ENCODE measurements around the gene C4orf50.
"Not testable (repeated sequence)": the region's sequence is repeated elsewhere in the genome, so short reads cannot be mapped to it uniquely, and the experiment has no call there.

Gene C4orf50

DNA sequence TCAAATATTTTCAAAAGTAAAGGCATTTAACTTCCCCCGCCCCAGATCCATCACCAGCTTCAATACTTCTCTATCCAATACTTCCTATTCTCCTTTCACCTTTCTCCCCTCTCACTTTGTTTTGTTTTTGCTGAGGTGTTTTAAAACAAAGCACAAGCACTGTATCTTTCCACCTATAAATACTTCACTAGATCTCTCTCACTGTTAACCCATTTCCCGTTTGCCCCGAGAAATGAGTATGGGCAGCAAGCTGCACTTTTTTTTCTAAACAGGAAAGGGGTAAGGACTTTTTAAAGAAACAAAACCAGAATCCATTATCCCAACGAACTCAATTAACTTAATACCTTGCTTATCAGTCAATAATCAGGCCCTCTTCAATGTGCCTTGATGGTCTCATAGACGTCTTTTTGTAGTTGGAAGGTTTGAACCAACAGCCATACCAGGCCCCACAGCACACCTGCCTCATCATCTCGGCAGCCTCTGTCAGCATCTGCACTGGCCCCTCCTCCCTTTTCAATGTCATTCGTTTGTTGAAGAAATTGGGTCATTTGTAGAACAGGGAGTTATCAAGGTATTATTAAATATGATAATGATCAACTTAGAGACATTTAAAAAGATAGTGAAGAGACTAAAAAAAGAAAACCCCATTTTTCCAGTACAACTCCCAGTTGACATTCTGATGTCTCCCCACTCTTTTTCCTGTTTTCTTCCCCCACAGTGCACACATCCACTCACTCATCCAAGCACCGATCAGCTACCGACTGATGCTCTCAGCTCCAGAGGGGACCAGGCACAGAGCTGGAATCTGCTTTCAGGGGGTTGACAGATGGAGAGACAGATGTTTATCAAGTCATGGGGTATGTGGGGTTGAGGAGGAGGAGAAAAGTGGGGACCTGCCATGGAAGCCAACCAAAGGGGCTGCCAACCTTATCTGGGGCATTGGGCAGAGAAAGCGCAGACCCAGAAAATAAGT is 151.1 kb downstream of the C4orf50 start:
- no peak for TF ChIP-seq JUND (IDR thresholded peaks at IDR 0.05; ENCODE audit: low read depth)
- DNase-seq (ENCODE audit: low read depth in 1 of 2, low spot score in 1 of 2), result no peak
- in situ Hi-C loops (cut with HindIII; ENCODE audit: low pct_unique_long_range_greater_than_20kb, low sequenced_read_pairs), result no loop called here

DNA sequence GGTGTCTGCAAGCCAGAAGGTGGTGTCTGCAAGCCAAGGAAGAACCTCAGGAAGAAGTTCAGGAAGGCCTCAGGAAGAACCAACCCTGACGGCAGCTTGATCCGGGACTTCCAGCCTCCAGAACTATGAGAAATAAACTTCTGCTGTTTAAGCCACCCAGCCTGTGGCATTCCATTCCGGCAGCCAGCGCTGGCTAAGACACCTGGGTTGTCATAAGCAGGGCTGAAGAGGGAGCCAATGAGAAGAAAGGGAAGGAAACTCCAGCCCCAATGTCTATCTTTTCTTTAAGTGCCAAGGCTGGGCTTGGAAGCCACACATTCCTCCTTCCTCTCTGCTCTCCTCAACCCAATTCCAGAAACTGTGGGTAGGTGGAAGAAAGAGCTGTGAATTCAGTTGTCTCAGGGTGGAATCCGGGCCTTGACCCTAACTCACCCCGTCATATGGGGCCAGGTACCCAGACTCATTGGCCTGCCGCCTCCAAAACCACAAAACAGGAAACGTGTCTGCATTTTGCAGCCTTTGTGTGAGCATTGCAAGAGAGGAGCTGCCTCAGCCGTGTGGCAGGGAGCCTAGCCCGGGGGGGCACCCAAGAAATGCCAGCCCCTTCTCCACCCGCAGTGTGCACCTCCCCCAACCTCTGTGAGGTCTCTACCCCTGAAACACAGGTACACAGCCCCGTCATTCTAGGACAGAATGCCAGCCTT is 152.2 kb downstream of the C4orf50 start:
- DNase-seq (ENCODE audit: low read depth in 1 of 2, low spot score in 1 of 2), result peak in 1 of 2 experiments; percentile 33
- TF ChIP-seq JUND (IDR thresholded peaks at IDR 0.05; ENCODE audit: low read depth), result no peak
- in situ Hi-C loops (cut with HindIII; ENCODE audit: low pct_unique_long_range_greater_than_20kb, low sequenced_read_pairs), result no loop called here

DNA sequence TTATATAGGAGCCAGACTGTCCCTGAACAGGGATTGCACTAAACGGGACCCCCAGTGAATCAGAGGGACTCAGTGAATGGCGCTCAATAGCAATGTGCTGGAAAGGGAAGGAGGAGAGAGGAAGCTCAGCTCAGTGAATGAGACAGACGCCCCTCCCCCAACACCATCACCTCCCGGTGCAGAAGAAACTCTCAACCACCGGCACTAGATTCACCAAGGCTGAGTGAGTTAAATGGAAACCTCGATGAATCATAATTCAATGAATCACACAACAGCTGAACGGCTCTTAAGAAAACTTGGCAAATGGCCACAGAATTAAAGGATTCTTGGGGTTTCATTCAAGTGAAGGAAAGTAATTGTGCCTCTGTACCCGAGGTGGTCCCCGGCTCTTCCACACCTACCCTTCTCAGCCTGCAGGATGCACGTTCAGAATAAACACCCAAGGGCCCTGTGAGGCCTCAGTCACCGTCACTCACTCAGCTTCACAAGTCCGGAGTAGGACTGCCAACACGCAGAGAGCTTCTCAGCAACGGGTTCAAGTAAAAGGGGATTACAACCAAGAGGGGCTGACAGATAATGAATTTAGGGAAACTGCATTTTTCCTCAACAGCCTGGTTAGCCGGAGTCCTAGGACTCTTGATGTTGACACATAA is 154.6 kb downstream of the C4orf50 start:
- in situ Hi-C loops (cut with HindIII; ENCODE audit: low pct_unique_long_range_greater_than_20kb, low sequenced_read_pairs), result no loop called here
- TF ChIP-seq JUND (IDR thresholded peaks at IDR 0.05; ENCODE audit: low read depth), result no peak
- DNase-seq (ENCODE audit: low read depth in 1 of 2, low spot score in 1 of 2), result no peak

DNA sequence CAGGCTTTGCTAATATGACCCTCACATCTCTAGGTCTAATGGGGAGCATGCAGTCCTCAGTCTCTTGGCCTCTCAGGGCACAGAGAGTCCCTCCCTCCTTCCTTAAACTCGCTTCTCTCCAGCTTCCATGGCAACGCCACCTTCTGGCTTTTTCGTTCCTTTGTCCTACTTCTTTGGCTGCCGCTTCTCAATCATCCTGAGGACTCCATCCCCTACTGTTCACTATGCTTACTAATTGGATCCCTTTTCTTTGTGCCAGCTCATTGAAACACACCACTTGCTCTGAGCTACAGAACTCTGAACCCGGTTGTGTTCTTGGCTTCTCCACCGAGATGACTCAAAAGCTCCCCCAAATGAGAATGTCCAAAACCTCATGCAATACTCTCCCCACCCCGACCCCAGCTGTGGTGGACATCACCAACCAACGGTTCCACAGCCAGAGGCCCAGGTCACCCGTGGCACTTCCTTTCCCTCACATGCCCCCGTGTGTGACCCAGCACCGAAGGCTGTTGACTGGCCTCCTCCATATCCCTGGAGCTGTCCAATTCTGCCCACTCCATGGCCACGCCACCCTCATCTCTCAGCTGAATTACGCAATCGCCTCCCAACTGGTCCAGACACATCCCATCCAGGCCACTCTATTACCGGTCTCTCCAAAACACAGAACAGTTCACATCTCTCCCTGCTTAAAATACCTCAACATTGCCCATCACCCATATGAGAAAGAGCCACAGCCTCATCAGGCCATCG is 160.0 kb downstream of the C4orf50 start:
- DNase-seq (ENCODE audit: low read depth in 1 of 2, low spot score in 1 of 2), result no peak
- in situ Hi-C loops (cut with HindIII; ENCODE audit: low pct_unique_long_range_greater_than_20kb, low sequenced_read_pairs), result no loop called here
- no peak for TF ChIP-seq JUND (IDR thresholded peaks at IDR 0.05; ENCODE audit: low read depth)

DNA sequence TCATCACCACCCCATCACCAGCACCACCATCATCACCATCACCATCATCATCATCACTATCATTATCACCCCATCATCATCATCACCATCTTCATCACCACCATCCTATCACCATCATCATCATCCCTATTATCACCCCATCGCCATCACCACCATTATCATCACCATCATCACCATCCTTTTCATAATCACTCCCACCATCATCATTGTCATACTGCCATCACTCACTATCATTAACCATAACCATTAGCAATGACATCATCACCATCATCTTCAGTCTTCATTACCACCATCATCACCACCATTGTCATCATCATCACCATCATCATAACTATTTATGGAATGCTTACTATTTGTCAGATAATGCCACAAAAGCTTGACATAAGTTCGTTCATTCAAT is 161.0 kb downstream of the C4orf50 start:
- no peak for TF ChIP-seq JUND (IDR thresholded peaks at IDR 0.05; ENCODE audit: low read depth)
- no peak for DNase-seq (ENCODE audit: low read depth in 1 of 2, low spot score in 1 of 2)
- in situ Hi-C loops (cut with HindIII; ENCODE audit: low pct_unique_long_range_greater_than_20kb, low sequenced_read_pairs), result no loop called here

DNA sequence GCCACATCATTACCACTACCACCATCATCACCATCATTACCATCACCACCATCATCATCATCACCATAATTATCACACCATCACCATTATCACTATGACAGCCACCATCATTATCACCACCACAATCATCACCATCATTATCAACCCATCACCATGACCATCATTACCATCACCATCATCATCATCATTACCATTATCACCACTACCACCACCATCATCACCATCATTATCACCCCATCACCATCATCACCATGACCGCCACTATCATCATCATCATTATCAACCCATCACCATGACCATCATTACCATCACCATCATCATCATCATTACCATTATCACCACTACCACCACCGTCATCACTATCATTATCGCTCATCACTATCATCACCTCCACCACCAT is 161.9 kb downstream of the C4orf50 start:
- DNase-seq (ENCODE audit: low read depth in 1 of 2, low spot score in 1 of 2); in situ Hi-C loops (cut with HindIII; ENCODE audit: low pct_unique_long_range_greater_than_20kb, low sequenced_read_pairs): not testable (repeated sequence)

DNA sequence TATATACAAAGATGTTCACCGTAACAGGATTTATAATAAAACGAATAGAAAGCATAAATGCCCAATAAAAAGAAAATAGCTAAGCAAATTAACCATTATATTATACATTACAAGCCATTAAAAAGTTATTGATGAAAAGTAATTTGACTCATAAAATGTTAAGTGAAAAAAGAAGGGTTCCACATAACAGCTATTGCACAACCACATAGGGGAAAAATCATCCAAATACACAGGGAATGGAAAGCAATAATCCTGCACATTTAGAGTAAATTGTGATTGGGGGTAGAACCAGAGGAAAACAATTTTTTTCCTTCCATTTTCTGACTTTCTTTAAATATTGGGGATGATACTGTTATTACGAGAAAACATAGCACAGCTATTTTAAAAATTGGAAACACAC is 163.3 kb downstream of the C4orf50 start:
- in situ Hi-C loops (cut with HindIII; ENCODE audit: low pct_unique_long_range_greater_than_20kb, low sequenced_read_pairs), result no loop called here
- TF ChIP-seq JUND (IDR thresholded peaks at IDR 0.05; ENCODE audit: low read depth), result no peak
- DNase-seq (ENCODE audit: low read depth in 1 of 2, low spot score in 1 of 2), result no peak

DNA sequence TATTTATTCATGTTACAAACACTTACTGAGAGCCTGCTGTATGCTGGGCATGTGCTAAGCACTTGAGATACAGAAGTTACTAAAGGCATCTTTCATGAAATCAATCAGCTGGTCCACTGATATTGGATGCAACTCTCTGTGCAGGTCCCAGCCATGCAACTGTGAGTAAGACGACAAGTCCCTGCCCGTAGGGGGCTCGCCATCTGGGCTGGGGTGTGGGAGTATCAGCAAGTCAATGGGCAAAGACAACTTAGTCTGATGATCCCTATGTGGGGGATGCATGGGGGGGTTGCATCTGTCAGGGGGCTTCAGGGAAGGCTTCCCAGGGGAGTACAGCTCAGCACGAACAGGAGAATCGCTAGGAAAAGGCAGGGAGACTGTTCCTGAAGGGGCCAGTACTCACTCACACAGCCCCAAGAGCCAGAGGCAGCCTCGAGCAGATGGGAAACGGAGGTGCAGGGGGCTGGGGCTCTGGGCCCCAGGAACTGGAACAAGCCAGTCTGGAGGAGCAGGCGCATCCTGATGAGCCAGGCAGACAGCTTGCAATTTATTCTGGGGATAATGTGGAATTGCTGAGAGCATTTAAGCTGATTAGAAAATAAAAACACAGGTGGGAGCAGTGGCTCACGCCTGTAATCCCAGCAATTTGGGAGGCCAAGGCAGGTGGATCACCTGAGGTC is 165.6 kb downstream of the C4orf50 start:
- DNase-seq (ENCODE audit: low read depth in 1 of 2, low spot score in 1 of 2), result no peak
- in situ Hi-C loops (cut with HindIII; ENCODE audit: low pct_unique_long_range_greater_than_20kb, low sequenced_read_pairs), result no loop called here
- no peak for TF ChIP-seq JUND (IDR thresholded peaks at IDR 0.05; ENCODE audit: low read depth)

DNA sequence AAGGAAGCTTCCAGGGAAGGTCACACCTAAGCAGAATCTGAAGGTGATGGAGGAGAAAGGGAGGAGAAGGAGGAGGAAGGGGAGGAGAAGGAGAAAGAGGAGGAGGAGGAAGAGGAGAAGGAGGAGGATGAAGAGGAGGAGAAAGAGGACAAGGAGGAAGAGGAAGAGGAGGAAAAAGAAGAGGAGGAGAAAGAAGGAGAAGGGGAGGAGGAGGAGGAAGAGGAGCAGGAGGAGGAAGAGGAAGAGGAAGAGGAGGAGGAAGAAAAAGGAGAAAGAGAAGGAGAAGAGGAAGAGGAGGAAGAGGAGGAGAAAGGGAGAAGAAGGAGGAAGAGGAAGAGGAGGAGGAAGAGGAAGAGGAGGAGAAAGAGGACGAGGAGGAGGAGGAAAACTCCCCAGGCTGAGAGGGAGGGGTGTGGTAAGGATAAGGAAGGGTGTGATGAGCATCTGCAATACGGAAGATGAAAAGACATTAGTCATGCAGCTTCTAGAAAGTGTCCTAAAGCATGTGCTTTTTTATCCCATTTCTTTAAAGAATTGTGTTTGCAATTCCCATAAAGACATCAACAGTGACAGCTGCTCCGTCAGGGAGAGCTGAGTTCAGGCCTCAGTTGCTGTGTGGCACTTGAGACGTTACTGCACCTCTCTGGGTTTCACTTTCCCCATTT is 166.5 kb downstream of the C4orf50 start:
- TF ChIP-seq JUND (IDR thresholded peaks at IDR 0.05; ENCODE audit: low read depth), result no peak
- no peak for DNase-seq (ENCODE audit: low read depth in 1 of 2, low spot score in 1 of 2)
- in situ Hi-C loops (cut with HindIII; ENCODE audit: low pct_unique_long_range_greater_than_20kb, low sequenced_read_pairs), result no loop called here
